ENCODE data around the gene AGBL1. TPM values are rescaled to one million over a fixed set of nuclear protein-coding genes. Genes with fewer than 3 reads are reported as not detected.

Gene AGBL1
- total and polyA plus RNA-seq, 2 experiments from 2014 or later: not detected

- no peaks in the 10 kb centered on the region for H3K79me2 ChIP-seq (ENCODE audit: insufficient read depth)
- no peak for DNase-seq
Observed at GRCh38 chr15:86139828-86140227, 60.2 kb downstream of the AGBL1 start.

GRCh38 chr15:86154705-86155104 lies 75.0 kb downstream of the AGBL1 start:
- Histone ChIP-seq H3K9me2 (ENCODE audit: insufficient read depth) (no peaks in the 10 kb centered on the region), H3K79me2 (ENCODE audit: insufficient read depth) (no peaks in the 10 kb centered on the region), H3K9me3 (ENCODE audit: low read depth) (no peaks in the 10 kb centered on the region), H3K4me3 (no peak overlapping the region), H3K36me3 (ENCODE audit: low read depth) (no peaks in the 10 kb centered on the region), H3K4me1 (ENCODE audit: insufficient read depth) (no peaks in the 10 kb centered on the region), H3K27ac (no peak overlapping the region), H4K20me1 (ENCODE audit: insufficient read depth) (no peaks in the 10 kb centered on the region), H3K27me3 (replicated peaks; ENCODE audit: insufficient read depth) (no peaks in the 10 kb centered on the region), H3K4me2 (ENCODE audit: unreplicated experiment) (no peak overlapping the region), H3F3A (ENCODE audit: insufficient read depth) (no peaks in the 10 kb centered on the region), H2AFZ (no peak overlapping the region), H3K9ac (no peak overlapping the region)
- no peak for TF ChIP-seq EZH2phosphoT487 (IDR thresholded peaks at IDR 0.05; ENCODE audit: insufficient read depth, low read depth)
- no peak for TF ChIP-seq EZH2 (IDR thresholded peaks at IDR 0.05; ENCODE audit: insufficient read depth, poor library complexity, severe bottlenecking)
- 4 to 6% methylated on average over 1 of the region's 1 CpG for WGBS, 2 experiments (ENCODE audit: low coverage in 1 of 2, low lambda C conversion rate in 2 of 2, missing lambda C conversion rate in 2 of 2)
- DNase-seq: no peak
- in situ Hi-C loops (cut with MboI): no loop called here

More at GRCh38 chr15:86139828-86140227, 60.2 kb downstream of the AGBL1 start:
- H3K4me2 ChIP-seq (ENCODE audit: unreplicated experiment): no peak overlapping the region
- H3K27me3 ChIP-seq (replicated peaks; ENCODE audit: insufficient read depth): no peaks in the 10 kb centered on the region
- no peaks in the 10 kb centered on the region for H3K9me2 ChIP-seq (ENCODE audit: insufficient read depth)
- no peaks in the 10 kb centered on the region for H3K4me1 ChIP-seq (ENCODE audit: insufficient read depth)
- H3K9ac ChIP-seq: no peak overlapping the region
- 47 to 57% methylated on average over 9 of the region's 9 CpGs for WGBS, 2 experiments (ENCODE audit: low coverage in 1 of 2, low lambda C conversion rate in 2 of 2, missing lambda C conversion rate in 2 of 2)
- H3K9me3 ChIP-seq (ENCODE audit: low read depth): no peaks in the 10 kb centered on the region
- no peak overlapping the region for H3K27ac ChIP-seq
- H3K36me3 ChIP-seq (ENCODE audit: low read depth): no peaks in the 10 kb centered on the region
- in situ Hi-C loops (cut with MboI): no loop called here
- H2AFZ ChIP-seq: no peak overlapping the region
- H4K20me1 ChIP-seq (ENCODE audit: insufficient read depth): no peaks in the 10 kb centered on the region
- TF ChIP-seq EZH2 (IDR thresholded peaks at IDR 0.05; ENCODE audit: insufficient read depth, poor library complexity, severe bottlenecking) (no peak), EZH2phosphoT487 (IDR thresholded peaks at IDR 0.05; ENCODE audit: insufficient read depth, low read depth) (no peak)
- no peaks in the 10 kb centered on the region for H3F3A ChIP-seq (ENCODE audit: insufficient read depth)
- no peak overlapping the region for H3K4me3 ChIP-seq

GRCh38 chr15:86155551-86155950 lies 75.9 kb downstream of the AGBL1 start:
- Histone ChIP-seq H2AFZ (no peak overlapping the region), H3F3A (ENCODE audit: insufficient read depth) (no peaks in the 10 kb centered on the region), H3K4me2 (ENCODE audit: unreplicated experiment) (no peak overlapping the region), H4K20me1 (ENCODE audit: insufficient read depth) (no peaks in the 10 kb centered on the region), H3K4me3 (no peak overlapping the region), H3K27me3 (replicated peaks; ENCODE audit: insufficient read depth) (no peaks in the 10 kb centered on the region), H3K9me3 (ENCODE audit: low read depth) (no peaks in the 10 kb centered on the region), H3K79me2 (ENCODE audit: insufficient read depth) (no peaks in the 10 kb centered on the region), H3K4me1 (ENCODE audit: insufficient read depth) (no peaks in the 10 kb centered on the region), H3K36me3 (ENCODE audit: low read depth) (no peaks in the 10 kb centered on the region), H3K9me2 (ENCODE audit: insufficient read depth) (no peaks in the 10 kb centered on the region), H3K9ac (no peak overlapping the region), H3K27ac (no peak overlapping the region)
- TF ChIP-seq EZH2 (IDR thresholded peaks at IDR 0.05; ENCODE audit: insufficient read depth, poor library complexity, severe bottlenecking) (no peak), EZH2phosphoT487 (IDR thresholded peaks at IDR 0.05; ENCODE audit: insufficient read depth, low read depth) (no peak)
- no peak for DNase-seq
- WGBS, 2 experiments (ENCODE audit: low coverage in 1 of 2, low lambda C conversion rate in 2 of 2, missing lambda C conversion rate in 2 of 2): 12 to 15% methylated on average over 3 of the region's 3 CpGs
- in situ Hi-C loops (cut with MboI): no loop called here

GRCh38 chr15:86157606-86158293 lies 78.1 kb downstream of the AGBL1 start:
- no peak overlapping the region for H2AFZ ChIP-seq
- no peak for TF ChIP-seq EZH2 (IDR thresholded peaks at IDR 0.05; ENCODE audit: insufficient read depth, poor library complexity, severe bottlenecking)
- TF ChIP-seq EZH2phosphoT487 (IDR thresholded peaks at IDR 0.05; ENCODE audit: insufficient read depth, low read depth): no peak
- H3K36me3 ChIP-seq (ENCODE audit: low read depth): no peaks in the 10 kb centered on the region
- H3K4me2 ChIP-seq (ENCODE audit: unreplicated experiment): no peak overlapping the region
- no peaks in the 10 kb centered on the region for H3K4me1 ChIP-seq (ENCODE audit: insufficient read depth)
- no peaks in the 10 kb centered on the region for H3F3A ChIP-seq (ENCODE audit: insufficient read depth)
- H3K79me2 ChIP-seq (ENCODE audit: insufficient read depth): no peaks in the 10 kb centered on the region
- H3K27me3 ChIP-seq (replicated peaks; ENCODE audit: insufficient read depth): no peaks in the 10 kb centered on the region
- no peaks in the 10 kb centered on the region for H3K9me3 ChIP-seq (ENCODE audit: low read depth)
- H3K4me3 ChIP-seq: no peak overlapping the region
- no peaks in the 10 kb centered on the region for H3K9me2 ChIP-seq (ENCODE audit: insufficient read depth)
- no peak for DNase-seq
- in situ Hi-C loops (cut with MboI): no loop called here
- WGBS, 2 experiments (ENCODE audit: low coverage in 1 of 2, low lambda C conversion rate in 2 of 2, missing lambda C conversion rate in 2 of 2): 29 to 34% methylated on average over 6 of the region's 6 CpGs
- no peak overlapping the region for H3K27ac ChIP-seq
- no peak overlapping the region for H3K9ac ChIP-seq
- no peaks in the 10 kb centered on the region for H4K20me1 ChIP-seq (ENCODE audit: insufficient read depth)

Data from GM23248 (cell line).